DND-41 (cell line): ENCODE data around the gene SHBG.

Experiments
- ATAC-seq: fragments of 200-7000 bp; cut with Tn5 transposase; 3 replicates; pipeline ENCODE4 v1.9.1; 2021; ENCODE audit warnings: low read depth; ENCODE audit not compliant: insufficient read depth
- DNase-seq: peaks from one replicate; pipeline ENCODE4 v3.0.0-alpha.2; 2020
- H2AFZ ChIP-seq: 2 replicates; pipeline ENCODE4 v1.6.0; 2012; ENCODE audit warnings: low read depth, low read length
- H3K27ac ChIP-seq: 2 replicates; pipeline ENCODE4 v1.5.1; 2012; ENCODE audit warnings: low read length, inconsistent platforms
- H3K27me3 ChIP-seq: fragments of 200-600 bp; sonication (generic); 2 replicates; pipeline ENCODE4 v1.6.0; 2012; ENCODE audit warnings: low read length, mild to moderate bottlenecking, inconsistent platforms; ENCODE audit not compliant: insufficient read depth, poor library complexity
- H3K36me3 ChIP-seq: 2 replicates; pipeline ENCODE4 v1.5.1; 2012; ENCODE audit warnings: low read length, inconsistent platforms; ENCODE audit not compliant: insufficient read depth
- H3K4me1 ChIP-seq: 2 replicates; pipeline ENCODE4 v1.5.1; 2012; ENCODE audit warnings: mild to moderate bottlenecking, low read length; ENCODE audit not compliant: insufficient read depth
- H3K4me2 ChIP-seq: 2 replicates; pipeline ENCODE4 v1.6.0; 2012; ENCODE audit warnings: mild to moderate bottlenecking, moderate library complexity, low read length, inconsistent platforms; ENCODE audit not compliant: insufficient read depth
- H3K4me3 ChIP-seq, 2 experiments: fragments of 200-600 bp in 1 of 2; shearing (Covaris generic) in 1 of 2; 2 replicates each; pipeline ENCODE4 v1.5.1; 2012 to 2016; ENCODE audit warnings: inconsistent platforms in 2 of 2, low read length in 2 of 2, mild to moderate bottlenecking in 2 of 2, low read depth in 1 of 2, moderate library complexity in 1 of 2
- H3K79me2 ChIP-seq: 2 replicates; pipeline ENCODE4 v1.6.0; 2012; ENCODE audit warnings: low read length, inconsistent platforms; ENCODE audit not compliant: insufficient read depth
- H3K9ac ChIP-seq: 2 replicates; pipeline ENCODE4 v1.6.0; 2012; ENCODE audit warnings: low read depth, mild to moderate bottlenecking, inconsistent platforms, low read length, moderate library complexity
- H3K9me3 ChIP-seq: 2 replicates; pipeline ENCODE4 v1.5.1; 2012; ENCODE audit warnings: low read length, moderate library complexity, mild to moderate bottlenecking, inconsistent platforms; ENCODE audit not compliant: insufficient read depth, severe bottlenecking
- H4K20me1 ChIP-seq: 2 replicates; pipeline ENCODE4 v1.6.0; 2012; ENCODE audit warnings: low read length; ENCODE audit not compliant: insufficient read depth
- CTCF ChIP-seq: IDR thresholded peaks from 2 replicates; pipeline ENCODE4 v1.5.1; 2012; ENCODE audit warnings: borderline replicate concordance, low read length, moderate library complexity, mild to moderate bottlenecking; ENCODE audit not compliant: poor library complexity, severe bottlenecking; ENCODE audit errors: extremely low read depth
- EZH2 ChIP-seq: IDR thresholded peaks from 3 replicates; pipeline ENCODE4 v1.6.1; 2012; ENCODE audit warnings: borderline replicate concordance, low read depth, mild to moderate bottlenecking, moderate library complexity, low read length, inconsistent platforms; ENCODE audit not compliant: severe bottlenecking

The SHBG gene

GRCh38 chr17:7677388-7678067 lies 47.6 kb downstream of the SHBG start:
- no peak overlapping the region for H3K4me2 ChIP-seq
- no peak overlapping the region for H3K4me3 ChIP-seq
- H3K27ac ChIP-seq: no peak overlapping the region
- no peak overlapping the region for H3K9ac ChIP-seq
- H2AFZ ChIP-seq: no peak overlapping the region
- peaks cover 35% of the 10 kb centered on the region for H4K20me1 ChIP-seq
- H3K4me1 ChIP-seq: no peaks in the 10 kb centered on the region
- no peaks in the 10 kb centered on the region for H3K27me3 ChIP-seq
- DNase-seq: no peak
- no peak for TF ChIP-seq CTCF
- no peak for TF ChIP-seq EZH2
- peaks cover 49% of the 10 kb centered on the region for H3K79me2 ChIP-seq
- no peak for ATAC-seq
- peaks cover 7% of the 10 kb centered on the region for H3K9me3 ChIP-seq
- peaks cover 57% of the 10 kb centered on the region for H3K36me3 ChIP-seq
